ENCODE measurements around the gene L2HGDH.
A peak's percentile ranks its signal among the peaks of the same experiment; 100 is the strongest.

Gene L2HGDH

GRCh38 chr14:50334211-50334610 lies 22.2 kb upstream of the L2HGDH start:
- in situ Hi-C loops (cut with HindIII; ENCODE audit: low sequenced_read_pairs), result no loop called here
- DNase-seq (ENCODE audit: low read depth, low spot score), result no peak
- TF ChIP-seq CTCF (IDR thresholded peaks at IDR 0.05; ENCODE audit: low read depth, low read length), result no peak
- no peak overlapping the region for H3K4me3 ChIP-seq (ENCODE audit: low read depth, low read length)

- no peak for TF ChIP-seq CTCF (IDR thresholded peaks at IDR 0.05; ENCODE audit: low read depth, low read length)
- peak; percentile 45 for DNase-seq (ENCODE audit: low read depth, low spot score)
- in situ Hi-C loops (cut with HindIII; ENCODE audit: low sequenced_read_pairs), result no loop called here
- no peak overlapping the region for H3K4me3 ChIP-seq (ENCODE audit: low read depth, low read length)
Measured at GRCh38 chr14:50333014-50333509, 21.0 kb upstream of the L2HGDH start.

- no peak for DNase-seq (ENCODE audit: low read depth, low spot score)
- H3K4me3 ChIP-seq (ENCODE audit: low read depth, low read length), result no peak overlapping the region
- TF ChIP-seq CTCF (IDR thresholded peaks at IDR 0.05; ENCODE audit: low read depth, low read length), result no peak
- in situ Hi-C loops (cut with HindIII; ENCODE audit: low sequenced_read_pairs), result no loop called here
Measured at GRCh38 chr14:50331596-50331995, 19.6 kb upstream of the L2HGDH start.

- peak; percentile 95 for DNase-seq (ENCODE audit: low read depth, low spot score)
- in situ Hi-C loops (cut with HindIII; ENCODE audit: low sequenced_read_pairs), result no loop called here
- peak; percentile 91 for TF ChIP-seq CTCF (IDR thresholded peaks at IDR 0.05; ENCODE audit: low read depth, low read length)
- H3K4me3 ChIP-seq (ENCODE audit: low read depth, low read length), result peak overlapping the region; percentile 37
Measured at GRCh38 chr14:50321009-50321660, 9.1 kb upstream of the L2HGDH start.

GRCh38 chr14:50320283-50320682 lies 8.3 kb upstream of the L2HGDH start:
- no peak overlapping the region for H3K4me3 ChIP-seq (ENCODE audit: low read depth, low read length)
- no peak for TF ChIP-seq CTCF (IDR thresholded peaks at IDR 0.05; ENCODE audit: low read depth, low read length)
- in situ Hi-C loops (cut with HindIII; ENCODE audit: low sequenced_read_pairs), result no loop called here

GRCh38 chr14:50319721-50320120 lies 7.7 kb upstream of the L2HGDH start:
- no peak overlapping the region for H3K4me3 ChIP-seq (ENCODE audit: low read depth, low read length)
- in situ Hi-C loops (cut with HindIII; ENCODE audit: low sequenced_read_pairs), result no loop called here
- no peak for DNase-seq (ENCODE audit: low read depth, low spot score)
- TF ChIP-seq CTCF (IDR thresholded peaks at IDR 0.05; ENCODE audit: low read depth, low read length), result no peak

More at GRCh38 chr14:50320283-50320682, 8.3 kb upstream of the L2HGDH start:
- DNase-seq (ENCODE audit: low read depth, low spot score), result peak; percentile 51
